ENCODE measurements around the gene MYO1H. TPM values are rescaled to one million over a fixed set of nuclear protein-coding genes. Genes with fewer than 3 reads are reported as not detected.
"Not testable (repeated sequence)": the region's sequence is repeated elsewhere in the genome, so short reads cannot be mapped to it uniquely, and the experiment has no call there.

Gene MYO1H
- total RNA-seq, 1 donor from 2014 or later = not detected

DNA sequence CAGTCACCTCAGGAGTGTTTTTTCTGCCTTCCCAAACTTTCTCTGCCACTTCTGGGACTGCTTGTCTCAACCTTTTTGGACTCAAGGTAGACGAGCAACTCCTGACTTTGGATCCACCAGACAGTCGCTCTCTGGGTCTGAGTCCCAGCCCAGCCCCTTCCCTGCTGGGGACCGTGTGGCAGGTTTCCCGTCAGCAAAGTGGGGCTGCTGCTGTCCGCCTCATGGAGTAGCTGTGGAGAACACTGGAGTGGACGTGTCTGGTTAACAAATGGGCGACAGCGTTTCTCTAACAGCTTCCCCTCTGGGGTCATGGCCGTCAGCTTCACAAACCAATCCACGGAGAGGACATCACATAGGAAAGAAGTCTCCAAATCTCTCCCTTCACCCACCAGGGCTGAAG, 74.6 kb downstream of the MYO1H start:
- Histone ChIP-seq H3K36me3 (no peaks in the 10 kb centered on the region), H3K9me3 (no peaks in the 10 kb centered on the region), H3K4me1 (no peaks in the 10 kb centered on the region), H3K27me3 (no peaks in the 10 kb centered on the region), H3K4me3 (no peak overlapping the region), H3K27ac (no peak overlapping the region)
- intact Hi-C loops (cut with DNase I) = no loop called here
- DNase-seq (ENCODE audit: low spot score in 2 of 2) = no peak
- TF ChIP-seq, protein P1, sequence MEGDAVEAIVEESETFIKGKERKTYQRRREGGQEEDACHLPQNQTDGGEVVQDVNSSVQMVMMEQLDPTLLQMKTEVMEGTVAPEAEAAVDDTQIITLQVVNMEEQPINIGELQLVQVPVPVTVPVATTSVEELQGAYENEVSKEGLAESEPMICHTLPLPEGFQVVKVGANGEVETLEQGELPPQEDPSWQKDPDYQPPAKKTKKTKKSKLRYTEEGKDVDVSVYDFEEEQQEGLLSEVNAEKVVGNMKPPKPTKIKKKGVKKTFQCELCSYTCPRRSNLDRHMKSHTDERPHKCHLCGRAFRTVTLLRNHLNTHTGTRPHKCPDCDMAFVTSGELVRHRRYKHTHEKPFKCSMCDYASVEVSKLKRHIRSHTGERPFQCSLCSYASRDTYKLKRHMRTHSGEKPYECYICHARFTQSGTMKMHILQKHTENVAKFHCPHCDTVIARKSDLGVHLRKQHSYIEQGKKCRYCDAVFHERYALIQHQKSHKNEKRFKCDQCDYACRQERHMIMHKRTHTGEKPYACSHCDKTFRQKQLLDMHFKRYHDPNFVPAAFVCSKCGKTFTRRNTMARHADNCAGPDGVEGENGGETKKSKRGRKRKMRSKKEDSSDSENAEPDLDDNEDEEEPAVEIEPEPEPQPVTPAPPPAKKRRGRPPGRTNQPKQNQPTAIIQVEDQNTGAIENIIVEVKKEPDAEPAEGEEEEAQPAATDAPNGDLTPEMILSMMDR (IDR thresholded peaks at IDR 0.05) = no peak

DNA sequence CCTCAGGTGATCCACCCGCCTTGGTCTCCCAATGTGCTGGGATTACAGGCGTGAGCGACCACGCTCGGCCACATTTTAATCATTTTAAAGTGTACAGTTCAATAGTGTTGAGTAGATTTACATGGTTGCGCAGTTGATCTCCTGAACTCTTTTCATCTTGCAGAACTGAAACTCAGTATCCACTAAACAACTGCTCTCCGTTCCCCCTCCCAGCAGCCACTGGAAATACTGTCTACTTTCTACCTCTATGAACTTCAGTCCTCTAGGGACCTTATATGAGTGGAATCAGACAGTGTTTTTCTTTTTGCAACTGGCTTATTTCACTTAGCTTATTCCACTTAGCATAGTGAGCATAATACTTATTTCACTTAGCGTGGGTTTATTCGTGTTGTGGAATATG, 75.7 kb downstream of the MYO1H start:
- TF ChIP-seq, protein P1 (IDR thresholded peaks at IDR 0.05) = no peak
- no peak for DNase-seq (ENCODE audit: low spot score in 2 of 2)
- no peaks in the 10 kb centered on the region for H3K27me3 ChIP-seq
- no peak overlapping the region for H3K4me3 ChIP-seq
- no peaks in the 10 kb centered on the region for H3K4me1 ChIP-seq
- intact Hi-C loops (cut with DNase I) = no loop called here
- H3K9me3 ChIP-seq = no peaks in the 10 kb centered on the region
- no peaks in the 10 kb centered on the region for H3K36me3 ChIP-seq
- H3K27ac ChIP-seq = no peak overlapping the region

DNA sequence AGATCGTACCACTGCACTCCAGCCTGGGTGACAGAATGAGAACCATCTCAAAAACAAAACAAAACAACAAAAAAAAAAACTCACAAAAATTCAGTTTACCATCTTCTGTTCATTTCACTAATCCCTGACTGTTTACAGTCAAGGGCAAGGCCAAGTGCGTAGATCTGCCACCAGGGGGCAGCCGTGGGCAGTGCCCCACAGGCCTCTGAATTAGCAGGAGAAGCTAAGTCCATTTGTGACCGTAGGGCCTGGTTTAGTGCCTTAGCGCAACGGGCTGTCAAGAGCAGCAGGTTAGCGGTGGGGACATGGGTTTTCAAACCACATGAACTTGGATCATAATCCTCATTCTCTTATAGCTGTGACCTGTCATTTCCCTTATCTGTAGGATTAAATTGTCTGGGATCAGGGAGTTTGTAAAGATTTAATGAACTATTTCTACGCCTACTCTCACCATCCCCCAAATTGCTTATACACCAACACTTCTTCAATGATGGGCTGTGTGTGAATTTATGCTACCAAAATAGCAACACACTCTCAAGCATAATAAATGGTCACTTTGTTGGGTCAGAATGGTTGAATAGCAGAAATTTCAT, 80.4 kb downstream of the MYO1H start:
- Histone ChIP-seq H3K27me3 (no peaks in the 10 kb centered on the region), H3K4me3 (no peak overlapping the region), H3K9me3 (no peaks in the 10 kb centered on the region), H3K4me1 (peaks cover 0 to 3% of the 10 kb centered on the region in 2 donors), H3K27ac (no peak overlapping the region), H3K36me3 (no peaks in the 10 kb centered on the region)
- TF ChIP-seq, protein P1 (IDR thresholded peaks at IDR 0.05) = peak; percentile 73 to 98 (median 98)
- intact Hi-C loops (cut with DNase I) = loop anchor here (1.0 kb wide), 2 partner anchors 35 to 49 kb away; partner anchors contain the start of genes KCTD10 and UBE3B
- DNase-seq (ENCODE audit: low spot score in 2 of 2) = peak; percentile 31 to 91

- DNase-seq (ENCODE audit: low spot score in 2 of 2); H3K9me3 ChIP-seq; H3K4me1 ChIP-seq; H3K4me3 ChIP-seq; H3K27me3 ChIP-seq; H3K27ac ChIP-seq; H3K36me3 ChIP-seq: not testable (repeated sequence)
- intact Hi-C loops (cut with DNase I) = loop anchor here (1.0 kb wide), 2 partner anchors 34 to 48 kb away; partner anchors contain the start of genes KCTD10 and UBE3B
Measured at GRCh38 chr12:109428804-109429203, 81.1 kb downstream of the MYO1H start.

DNA sequence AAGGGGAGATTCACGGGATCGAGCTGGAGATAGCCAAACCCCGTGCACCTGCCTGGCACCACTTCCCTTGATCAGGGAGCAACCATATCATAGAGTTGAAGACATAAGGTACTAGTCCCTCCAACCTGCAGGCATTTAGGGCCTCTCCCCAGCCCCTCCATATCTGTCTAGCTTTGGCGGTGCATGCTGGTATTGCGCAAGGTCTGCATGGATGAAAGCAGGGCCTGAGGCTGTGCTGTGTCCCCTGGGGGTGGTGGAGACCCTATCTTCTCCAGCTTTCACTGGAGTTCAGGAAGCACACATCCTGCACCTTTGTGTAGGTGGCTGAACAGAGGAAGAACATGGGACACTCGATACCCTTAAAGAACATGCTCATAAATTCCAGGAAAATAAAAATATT, 82.5 kb downstream of the MYO1H start:
- TF ChIP-seq, protein P1 (IDR thresholded peaks at IDR 0.05) = no peak
- intact Hi-C loops (cut with DNase I) = no loop called here
- DNase-seq (ENCODE audit: low spot score in 2 of 2) = no peak
- Histone ChIP-seq H3K36me3 (no peaks in the 10 kb centered on the region), H3K27me3 (no peaks in the 10 kb centered on the region), H3K9me3 (no peaks in the 10 kb centered on the region), H3K4me3 (no peak overlapping the region), H3K27ac (no peak overlapping the region), H3K4me1 (peaks cover 0 to 3% of the 10 kb centered on the region in 2 donors)

- intact Hi-C loops (cut with DNase I) = loop anchor here (1.0 kb wide), 1 partner anchor 45 kb away; the partner anchor contains the start of genes KCTD10 and UBE3B
- TF ChIP-seq, protein P1 (IDR thresholded peaks at IDR 0.05) = no peak
- Histone ChIP-seq H3K9me3 (no peaks in the 10 kb centered on the region), H3K27ac (no peak overlapping the region), H3K4me1 (peaks cover 0 to 3% of the 10 kb centered on the region in 2 donors), H3K4me3 (no peak overlapping the region), H3K36me3 (no peaks in the 10 kb centered on the region), H3K27me3 (no peaks in the 10 kb centered on the region)
- DNase-seq (ENCODE audit: low spot score in 2 of 2) = no peak
Measured at GRCh38 chr12:109432431-109432830, 84.7 kb downstream of the MYO1H start.

All from ascending aorta (tissue), 2 donors.